GM18907 (cell line): Measurements from ENCODE around the gene SH3RF3.

Source experiments
- ATAC-seq: cut with Tn5 transposase; IDR thresholded peaks from one replicate; pipeline ENCODE4 v1.9.1; 2021; ENCODE audit warnings: mild to moderate bottlenecking, moderate library complexity; ENCODE audit not compliant: unreplicated experiment

The SH3RF3 gene

GRCh38 chr2:109402180-109402579 is 273.2 kb downstream of the SH3RF3 start:
- ATAC-seq, result no peak

- no peak for ATAC-seq
Observed at GRCh38 chr2:109402980-109403840, 274.2 kb downstream of the SH3RF3 start.

GRCh38 chr2:109403841-109404201 is 274.8 kb downstream of the SH3RF3 start:
- no peak for ATAC-seq

- ATAC-seq, result no peak
Observed at GRCh38 chr2:109404681-109405080, 275.7 kb downstream of the SH3RF3 start.

GRCh38 chr2:109405873-109406272 is 276.9 kb downstream of the SH3RF3 start:
- ATAC-seq, result no peak

GRCh38 chr2:109406301-109406700 is 277.3 kb downstream of the SH3RF3 start:
- ATAC-seq, result no peak

GRCh38 chr2:109407276-109408042 is 278.5 kb downstream of the SH3RF3 start:
- ATAC-seq, result no peak

- ATAC-seq, result no peak
Observed at GRCh38 chr2:109408043-109408335, 279.0 kb downstream of the SH3RF3 start.

GRCh38 chr2:109409321-109410038 is 280.5 kb downstream of the SH3RF3 start:
- ATAC-seq, result no peak

GRCh38 chr2:109410039-109410815 is 281.2 kb downstream of the SH3RF3 start:
- no peak for ATAC-seq

- no peak for ATAC-seq
Observed at GRCh38 chr2:109411640-109412325, 282.8 kb downstream of the SH3RF3 start.

GRCh38 chr2:109415581-109416013 is 286.6 kb downstream of the SH3RF3 start:
- no peak for ATAC-seq

GRCh38 chr2:109417701-109418335 is 288.8 kb downstream of the SH3RF3 start:
- no peak for ATAC-seq

GRCh38 chr2:109418716-109419115 is 289.7 kb downstream of the SH3RF3 start:
- no peak for ATAC-seq

GRCh38 chr2:109419171-109419756 is 290.3 kb downstream of the SH3RF3 start:
- ATAC-seq, result no peak

GRCh38 chr2:109419960-109420370 is 291.0 kb downstream of the SH3RF3 start:
- ATAC-seq, result no peak

GRCh38 chr2:109421101-109421500 is 292.1 kb downstream of the SH3RF3 start:
- ATAC-seq, result no peak

- ATAC-seq, result no peak
Observed at GRCh38 chr2:109421642-109422041, 292.6 kb downstream of the SH3RF3 start.

- no peak for ATAC-seq
Observed at GRCh38 chr2:109422071-109422757, 293.2 kb downstream of the SH3RF3 start.
